SH-SY5Y (cell line): Measurements from ENCODE around the gene FOSL1.

Experiments
- GATA2 ChIP-seq: IDR thresholded peaks from 2 replicates; pipeline ENCODE4 v1.6.1; 2011; ENCODE audit warnings: mild to moderate bottlenecking, low read depth, low read length
- GATA3 ChIP-seq: IDR thresholded peaks from 2 replicates; pipeline ENCODE4 v1.6.1; 2011; ENCODE audit warnings: low read depth, mild to moderate bottlenecking, low read length, moderate library complexity

The FOSL1 gene

GRCh38 chr11:65862941-65863888 is 37.0 kb downstream of the FOSL1 start:
- TF ChIP-seq GATA2 (no peak), GATA3 (no peak)

- TF ChIP-seq GATA2 (no peak), GATA3 (no peak)
These were observed 37.9 kb downstream of the FOSL1 start for GRCh38 chr11:65862191-65862735.

GRCh38 chr11:65861533-65862183 is 38.5 kb downstream of the FOSL1 start:
- TF ChIP-seq GATA3 (no peak), GATA2 (no peak)

- TF ChIP-seq GATA2 (no peak), GATA3 (no peak)
These were observed 39.1 kb downstream of the FOSL1 start for GRCh38 chr11:65861165-65861505.

- TF ChIP-seq GATA2 (no peak; the same call in 1 of the 2 replicates), GATA3 (no peak)
These were observed 39.7 kb downstream of the FOSL1 start, which contains the start of gene MUS81 for GRCh38 chr11:65860278-65861164. Gene MUS81, plus strand, starts transcription at chr11:65860433. Its CDS starts 321 bp downstream, at chr11:65860754.

GRCh38 chr11:65859812-65860277 is 40.3 kb downstream of the FOSL1 start:
- TF ChIP-seq GATA2 (no peak), GATA3 (no peak)

- TF ChIP-seq GATA2 (no peak), GATA3 (no peak)
These were observed 40.9 kb downstream of the FOSL1 start for GRCh38 chr11:65859095-65859811.

GRCh38 chr11:65858681-65859087 is 41.5 kb downstream of the FOSL1 start:
- no peak for TF ChIP-seq GATA2
- TF ChIP-seq GATA3: no peak

GRCh38 chr11:65857853-65858680 is 42.1 kb downstream of the FOSL1 start, which contains the start of gene CFL1:
Gene CFL1, minus strand, starts transcription at chr11:65858180. Its CDS starts 81 bp downstream, at chr11:65858099.
- TF ChIP-seq GATA2 (no peak), GATA3 (no peak)

- TF ChIP-seq GATA3 (no peak), GATA2 (no peak)
These were observed 42.7 kb downstream of the FOSL1 start for GRCh38 chr11:65857500-65857852.

- TF ChIP-seq GATA3 (no peak), GATA2 (no peak)
These were observed 43.3 kb downstream of the FOSL1 start for GRCh38 chr11:65856689-65857499.
